ENCODE measurements around the gene RANGAP1. TPM values are rescaled to one million over a fixed set of nuclear protein-coding genes. Genes with fewer than 3 reads are reported as not detected.

RANGAP1 gene
- total and polyA plus RNA-seq, 2 of the 13 experiments (the other 11 are each of a cell fraction or from before 2014, with no cell fraction given), result 51.8 to 83.9 TPM

DNA sequence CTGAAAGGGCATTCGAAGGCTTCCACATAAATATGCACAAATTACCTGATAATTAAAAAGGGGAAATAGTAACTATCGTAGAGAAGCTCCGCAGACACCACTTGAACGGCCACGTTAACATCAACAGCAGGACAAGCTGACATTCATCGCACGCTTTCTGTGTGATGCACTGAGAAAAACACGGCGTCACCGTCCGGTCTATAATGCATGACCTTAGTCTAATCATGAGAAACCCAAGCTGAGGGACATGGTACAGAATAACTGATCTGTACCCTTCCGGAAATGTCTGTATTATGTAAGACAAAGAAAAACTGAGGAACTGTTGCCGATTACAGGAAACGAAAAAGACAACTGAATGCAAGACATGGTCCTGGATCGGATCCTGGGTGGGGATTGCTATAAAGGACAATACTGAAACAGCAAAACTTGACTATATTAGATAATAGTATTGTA lies 678 bp upstream of the RANGAP1 start (continued):
- TF ChIP-seq, protein P1, sequence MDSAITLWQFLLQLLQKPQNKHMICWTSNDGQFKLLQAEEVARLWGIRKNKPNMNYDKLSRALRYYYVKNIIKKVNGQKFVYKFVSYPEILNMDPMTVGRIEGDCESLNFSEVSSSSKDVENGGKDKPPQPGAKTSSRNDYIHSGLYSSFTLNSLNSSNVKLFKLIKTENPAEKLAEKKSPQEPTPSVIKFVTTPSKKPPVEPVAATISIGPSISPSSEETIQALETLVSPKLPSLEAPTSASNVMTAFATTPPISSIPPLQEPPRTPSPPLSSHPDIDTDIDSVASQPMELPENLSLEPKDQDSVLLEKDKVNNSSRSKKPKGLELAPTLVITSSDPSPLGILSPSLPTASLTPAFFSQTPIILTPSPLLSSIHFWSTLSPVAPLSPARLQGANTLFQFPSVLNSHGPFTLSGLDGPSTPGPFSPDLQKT (CRISPR knock-in tag; IDR thresholded peaks at IDR 0.05; ENCODE audit: borderline replicate concordance), result no peak
- TF ChIP-seq AKAP8 (CRISPR knock-in tag; IDR thresholded peaks at IDR 0.05), result no peak
- TF ChIP-seq ESRRA (CRISPR knock-in tag; IDR thresholded peaks at IDR 0.05; ENCODE audit: low read depth), result no peak
- TF ChIP-seq, protein P2, sequence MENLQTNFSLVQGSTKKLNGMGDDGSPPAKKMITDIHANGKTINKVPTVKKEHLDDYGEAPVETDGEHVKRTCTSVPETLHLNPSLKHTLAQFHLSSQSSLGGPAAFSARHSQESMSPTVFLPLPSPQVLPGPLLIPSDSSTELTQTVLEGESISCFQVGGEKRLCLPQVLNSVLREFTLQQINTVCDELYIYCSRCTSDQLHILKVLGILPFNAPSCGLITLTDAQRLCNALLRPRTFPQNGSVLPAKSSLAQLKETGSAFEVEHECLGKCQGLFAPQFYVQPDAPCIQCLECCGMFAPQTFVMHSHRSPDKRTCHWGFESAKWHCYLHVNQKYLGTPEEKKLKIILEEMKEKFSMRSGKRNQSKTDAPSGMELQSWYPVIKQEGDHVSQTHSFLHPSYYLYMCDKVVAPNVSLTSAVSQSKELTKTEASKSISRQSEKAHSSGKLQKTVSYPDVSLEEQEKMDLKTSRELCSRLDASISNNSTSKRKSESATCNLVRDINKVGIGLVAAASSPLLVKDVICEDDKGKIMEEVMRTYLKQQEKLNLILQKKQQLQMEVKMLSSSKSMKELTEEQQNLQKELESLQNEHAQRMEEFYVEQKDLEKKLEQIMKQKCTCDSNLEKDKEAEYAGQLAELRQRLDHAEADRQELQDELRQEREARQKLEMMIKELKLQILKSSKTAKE (CRISPR knock-in tag; IDR thresholded peaks at IDR 0.05; ENCODE audit: borderline replicate concordance), result 0 out of 2 replicates have a peak, but pooled peaks have one; percentile 29
- TF ChIP-seq, protein P3, sequence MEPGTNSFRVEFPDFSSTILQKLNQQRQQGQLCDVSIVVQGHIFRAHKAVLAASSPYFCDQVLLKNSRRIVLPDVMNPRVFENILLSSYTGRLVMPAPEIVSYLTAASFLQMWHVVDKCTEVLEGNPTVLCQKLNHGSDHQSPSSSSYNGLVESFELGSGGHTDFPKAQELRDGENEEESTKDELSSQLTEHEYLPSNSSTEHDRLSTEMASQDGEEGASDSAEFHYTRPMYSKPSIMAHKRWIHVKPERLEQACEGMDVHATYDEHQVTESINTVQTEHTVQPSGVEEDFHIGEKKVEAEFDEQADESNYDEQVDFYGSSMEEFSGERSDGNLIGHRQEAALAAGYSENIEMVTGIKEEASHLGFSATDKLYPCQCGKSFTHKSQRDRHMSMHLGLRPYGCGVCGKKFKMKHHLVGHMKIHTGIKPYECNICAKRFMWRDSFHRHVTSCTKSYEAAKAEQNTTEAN (CRISPR knock-in tag; conservative IDR thresholded peaks at IDR 0.05), result no peak
- TF ChIP-seq ZNF556 (CRISPR knock-in tag; IDR thresholded peaks at IDR 0.05; ENCODE audit: borderline replicate concordance), result no peak
- TF ChIP-seq, protein P4, sequence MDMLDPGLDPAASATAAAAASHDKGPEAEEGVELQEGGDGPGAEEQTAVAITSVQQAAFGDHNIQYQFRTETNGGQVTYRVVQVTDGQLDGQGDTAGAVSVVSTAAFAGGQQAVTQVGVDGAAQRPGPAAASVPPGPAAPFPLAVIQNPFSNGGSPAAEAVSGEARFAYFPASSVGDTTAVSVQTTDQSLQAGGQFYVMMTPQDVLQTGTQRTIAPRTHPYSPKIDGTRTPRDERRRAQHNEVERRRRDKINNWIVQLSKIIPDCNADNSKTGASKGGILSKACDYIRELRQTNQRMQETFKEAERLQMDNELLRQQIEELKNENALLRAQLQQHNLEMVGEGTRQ (IDR thresholded peaks at IDR 0.05; ENCODE audit: low read depth, low read length), result no peak
- TF ChIP-seq, protein P4 (CRISPR knock-in tag; IDR thresholded peaks at IDR 0.05; ENCODE audit: borderline replicate concordance), result no peak
- TF ChIP-seq RBM39 (IDR thresholded peaks at IDR 0.05; ENCODE audit: low read depth, low read length, poor library complexity, severe bottlenecking), result no peak
- TF ChIP-seq, protein P5, sequence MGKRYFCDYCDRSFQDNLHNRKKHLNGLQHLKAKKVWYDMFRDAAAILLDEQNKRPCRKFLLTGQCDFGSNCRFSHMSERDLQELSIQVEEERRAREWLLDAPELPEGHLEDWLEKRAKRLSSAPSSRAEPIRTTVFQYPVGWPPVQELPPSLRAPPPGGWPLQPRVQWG (CRISPR knock-in tag; IDR thresholded peaks at IDR 0.05; ENCODE audit: borderline replicate concordance, low read depth), result no peak
- TF ChIP-seq ZMYM2 (CRISPR knock-in tag; IDR thresholded peaks at IDR 0.05), result no peak
- 0 out of 2 replicates have a peak, but pooled peaks have one; percentile 0 for TF ChIP-seq ZMYM4 (CRISPR knock-in tag; IDR thresholded peaks at IDR 0.05)
- TF ChIP-seq LCORL (IDR thresholded peaks at IDR 0.05), result no peak
- TF ChIP-seq LCORL (CRISPR knock-in tag; IDR thresholded peaks at IDR 0.05), result 0 out of 2 replicates have a peak, but pooled peaks have one; percentile 6
- TF ChIP-seq, protein P6, sequence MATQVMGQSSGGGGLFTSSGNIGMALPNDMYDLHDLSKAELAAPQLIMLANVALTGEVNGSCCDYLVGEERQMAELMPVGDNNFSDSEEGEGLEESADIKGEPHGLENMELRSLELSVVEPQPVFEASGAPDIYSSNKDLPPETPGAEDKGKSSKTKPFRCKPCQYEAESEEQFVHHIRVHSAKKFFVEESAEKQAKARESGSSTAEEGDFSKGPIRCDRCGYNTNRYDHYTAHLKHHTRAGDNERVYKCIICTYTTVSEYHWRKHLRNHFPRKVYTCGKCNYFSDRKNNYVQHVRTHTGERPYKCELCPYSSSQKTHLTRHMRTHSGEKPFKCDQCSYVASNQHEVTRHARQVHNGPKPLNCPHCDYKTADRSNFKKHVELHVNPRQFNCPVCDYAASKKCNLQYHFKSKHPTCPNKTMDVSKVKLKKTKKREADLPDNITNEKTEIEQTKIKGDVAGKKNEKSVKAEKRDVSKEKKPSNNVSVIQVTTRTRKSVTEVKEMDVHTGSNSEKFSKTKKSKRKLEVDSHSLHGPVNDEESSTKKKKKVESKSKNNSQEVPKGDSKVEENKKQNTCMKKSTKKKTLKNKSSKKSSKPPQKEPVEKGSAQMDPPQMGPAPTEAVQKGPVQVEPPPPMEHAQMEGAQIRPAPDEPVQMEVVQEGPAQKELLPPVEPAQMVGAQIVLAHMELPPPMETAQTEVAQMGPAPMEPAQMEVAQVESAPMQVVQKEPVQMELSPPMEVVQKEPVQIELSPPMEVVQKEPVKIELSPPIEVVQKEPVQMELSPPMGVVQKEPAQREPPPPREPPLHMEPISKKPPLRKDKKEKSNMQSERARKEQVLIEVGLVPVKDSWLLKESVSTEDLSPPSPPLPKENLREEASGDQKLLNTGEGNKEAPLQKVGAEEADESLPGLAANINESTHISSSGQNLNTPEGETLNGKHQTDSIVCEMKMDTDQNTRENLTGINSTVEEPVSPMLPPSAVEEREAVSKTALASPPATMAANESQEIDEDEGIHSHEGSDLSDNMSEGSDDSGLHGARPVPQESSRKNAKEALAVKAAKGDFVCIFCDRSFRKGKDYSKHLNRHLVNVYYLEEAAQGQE (IDR thresholded peaks at IDR 0.05; ENCODE audit: borderline replicate concordance in 1 of 2, low read depth in 1 of 2, low read length in 2 of 2), result no peak
- TF ChIP-seq ZNF20 (CRISPR knock-in tag; IDR thresholded peaks at IDR 0.05), result no peak
